Measurements from ENCODE around the gene DUSP16.

Gene DUSP16

DNA sequence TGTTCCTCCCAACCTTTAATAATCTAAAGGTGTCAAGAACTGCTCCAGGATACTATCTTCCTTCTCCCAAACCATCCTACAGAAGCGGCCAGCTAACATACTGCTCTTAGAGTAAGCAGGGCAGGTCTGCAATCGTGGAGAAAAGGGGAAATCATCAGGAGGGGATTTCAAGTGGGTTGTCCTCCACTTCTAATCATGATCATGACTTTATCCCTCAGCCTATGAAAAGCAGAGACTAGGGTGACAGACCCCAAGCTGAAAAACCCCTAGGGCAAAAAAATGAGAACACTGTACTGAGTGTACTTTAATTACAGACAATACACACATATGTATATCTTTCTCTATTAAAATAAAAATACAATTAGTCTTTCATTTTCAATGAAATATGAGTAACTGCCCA lies 13.9 kb downstream of the DUSP16 start:
- Histone ChIP-seq H3K9me3 (ENCODE audit: control insufficient read depth, low read length) (no peaks in the 10 kb centered on the region), H3K36me3 (ENCODE audit: control insufficient read depth, insufficient read depth, low read length) (no peaks in the 10 kb centered on the region), H3K4me1 (ENCODE audit: control insufficient read depth, insufficient read depth, low read length) (no peaks in the 10 kb centered on the region), H3K4me3 (ENCODE audit: insufficient read depth, low read depth, low read length) (no peak overlapping the region), H3K27me3 (ENCODE audit: control insufficient read depth, insufficient read depth, low read length, poor library complexity, severe bottlenecking) (no peaks in the 10 kb centered on the region), H3K27ac (ENCODE audit: insufficient read depth, low read depth, low read length, poor library complexity, severe bottlenecking) (no peak overlapping the region)
- 92 to 96% methylated on average over 2 of the region's 2 CpGs for WGBS, 2 experiments

DNA sequence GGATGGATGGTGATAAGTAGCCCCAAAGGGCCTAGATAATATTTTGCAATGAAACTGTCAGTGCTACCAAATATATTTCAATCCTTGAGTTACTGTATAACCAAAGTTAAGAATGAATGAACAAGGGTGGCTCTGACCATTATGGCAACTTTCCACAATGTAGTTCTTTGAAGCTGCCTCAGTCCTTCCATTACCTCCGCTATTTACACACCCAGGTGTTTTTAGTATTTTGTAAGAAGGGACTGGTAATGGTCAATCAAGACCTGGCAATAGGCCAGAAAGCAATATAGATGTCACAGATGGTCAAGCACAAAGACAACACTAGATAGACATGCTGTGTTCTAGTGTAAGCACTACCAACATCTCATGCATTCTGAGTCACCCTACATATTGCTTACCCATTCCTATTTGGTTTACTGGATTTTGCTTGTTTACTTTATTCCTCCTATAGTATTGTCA lies 16.3 kb downstream of the DUSP16 start:
- no peaks in the 10 kb centered on the region for H3K27me3 ChIP-seq (ENCODE audit: control insufficient read depth, insufficient read depth, low read length, poor library complexity, severe bottlenecking)
- no peak overlapping the region for H3K4me3 ChIP-seq (ENCODE audit: insufficient read depth, low read depth, low read length)
- H3K4me1 ChIP-seq (ENCODE audit: control insufficient read depth, insufficient read depth, low read length), result no peaks in the 10 kb centered on the region
- H3K36me3 ChIP-seq (ENCODE audit: control insufficient read depth, insufficient read depth, low read length), result no peaks in the 10 kb centered on the region
- H3K9me3 ChIP-seq (ENCODE audit: control insufficient read depth, low read length), result no peaks in the 10 kb centered on the region
- 93% methylated on average over 1 of the region's 1 CpG; no CpG with 5 or more reads in 1 of the 2 experiments for WGBS, 2 experiments
- H3K27ac ChIP-seq (ENCODE audit: insufficient read depth, low read depth, low read length, poor library complexity, severe bottlenecking), result no peak overlapping the region

DNA sequence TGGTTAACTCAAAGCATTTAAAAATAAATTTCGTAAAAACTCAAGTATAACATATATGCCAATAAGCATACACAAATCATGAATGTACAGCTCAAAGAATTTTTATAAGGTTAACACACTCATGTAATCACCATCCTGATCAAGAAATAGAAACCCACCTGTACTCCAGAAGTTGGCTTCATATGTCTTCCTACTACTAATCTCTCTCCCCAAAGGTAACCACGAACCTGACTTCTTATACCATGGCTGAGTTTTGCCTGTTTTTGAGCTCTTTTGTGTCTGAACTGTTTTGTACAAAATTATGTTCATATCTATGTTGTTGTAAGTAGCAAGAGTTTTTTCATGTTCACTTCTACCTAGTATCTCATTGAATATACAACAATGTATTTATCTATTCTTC lies 18.7 kb downstream of the DUSP16 start:
- Histone ChIP-seq H3K27me3 (ENCODE audit: control insufficient read depth, insufficient read depth, low read length, poor library complexity, severe bottlenecking) (no peaks in the 10 kb centered on the region), H3K36me3 (ENCODE audit: control insufficient read depth, insufficient read depth, low read length) (no peaks in the 10 kb centered on the region), H3K27ac (ENCODE audit: insufficient read depth, low read depth, low read length, poor library complexity, severe bottlenecking) (no peak overlapping the region), H3K4me1 (ENCODE audit: control insufficient read depth, insufficient read depth, low read length) (no peaks in the 10 kb centered on the region), H3K4me3 (ENCODE audit: insufficient read depth, low read depth, low read length) (no peak overlapping the region), H3K9me3 (ENCODE audit: control insufficient read depth, low read length) (no peaks in the 10 kb centered on the region)
- 92 to 100% methylated on average over 1 to 2 of the region's 2 CpGs for WGBS, 2 experiments

DNA sequence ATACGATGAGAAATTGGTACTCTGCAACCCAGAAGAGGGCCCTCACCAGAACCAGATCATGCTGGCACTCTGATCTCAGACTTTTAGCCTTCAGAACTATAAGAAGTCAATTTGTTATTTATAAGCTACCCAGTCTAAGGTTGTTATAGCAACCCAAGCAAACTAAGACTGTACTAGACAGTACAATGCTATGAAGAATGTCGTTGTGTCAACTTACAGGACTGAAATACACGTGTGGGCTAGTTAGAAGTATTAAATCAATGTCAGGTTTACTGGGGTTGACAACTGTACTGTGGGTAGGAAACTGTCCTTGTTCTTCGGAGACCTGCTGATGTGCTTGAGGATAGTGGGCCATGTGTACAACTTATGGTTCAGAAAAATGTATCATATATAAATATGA lies 19.7 kb downstream of the DUSP16 start:
- Histone ChIP-seq H3K36me3 (ENCODE audit: control insufficient read depth, insufficient read depth, low read length) (no peaks in the 10 kb centered on the region), H3K4me1 (ENCODE audit: control insufficient read depth, insufficient read depth, low read length) (no peaks in the 10 kb centered on the region), H3K27ac (ENCODE audit: insufficient read depth, low read depth, low read length, poor library complexity, severe bottlenecking) (no peak overlapping the region), H3K4me3 (ENCODE audit: insufficient read depth, low read depth, low read length) (no peak overlapping the region), H3K27me3 (ENCODE audit: control insufficient read depth, insufficient read depth, low read length, poor library complexity, severe bottlenecking) (no peaks in the 10 kb centered on the region), H3K9me3 (ENCODE audit: control insufficient read depth, low read length) (no peaks in the 10 kb centered on the region)
- WGBS, 2 experiments, result 91 to 92% methylated on average over 4 of the region's 4 CpGs

DNA sequence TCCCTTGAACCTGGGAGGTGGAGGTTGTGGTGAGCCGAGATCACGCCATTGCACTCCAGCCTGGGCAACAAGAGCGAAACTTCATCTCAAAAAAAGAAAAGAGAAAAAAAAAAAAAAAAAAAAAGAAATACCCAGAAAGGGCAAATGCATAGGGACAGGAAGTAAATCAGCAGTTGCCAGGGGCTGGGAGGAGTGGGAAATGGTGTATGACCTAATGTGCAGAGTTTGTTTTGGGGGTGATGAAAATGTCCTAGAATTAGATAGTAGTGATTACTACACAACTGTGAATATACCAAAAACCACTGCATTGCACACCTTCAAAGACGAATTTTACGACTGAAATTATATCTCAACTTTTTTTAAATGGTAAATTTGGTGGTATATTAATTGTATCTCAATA lies 20.4 kb downstream of the DUSP16 start:
- Histone ChIP-seq H3K4me3 (ENCODE audit: insufficient read depth, low read depth, low read length) (no peak overlapping the region), H3K36me3 (ENCODE audit: control insufficient read depth, insufficient read depth, low read length) (no peaks in the 10 kb centered on the region), H3K27me3 (ENCODE audit: control insufficient read depth, insufficient read depth, low read length, poor library complexity, severe bottlenecking) (no peaks in the 10 kb centered on the region), H3K27ac (ENCODE audit: insufficient read depth, low read depth, low read length, poor library complexity, severe bottlenecking) (no peak overlapping the region), H3K4me1 (ENCODE audit: control insufficient read depth, insufficient read depth, low read length) (no peaks in the 10 kb centered on the region), H3K9me3 (ENCODE audit: control insufficient read depth, low read length) (no peaks in the 10 kb centered on the region)
- 95 to 100% methylated on average over 3 to 4 of the region's 5 CpGs for WGBS, 2 experiments

DNA sequence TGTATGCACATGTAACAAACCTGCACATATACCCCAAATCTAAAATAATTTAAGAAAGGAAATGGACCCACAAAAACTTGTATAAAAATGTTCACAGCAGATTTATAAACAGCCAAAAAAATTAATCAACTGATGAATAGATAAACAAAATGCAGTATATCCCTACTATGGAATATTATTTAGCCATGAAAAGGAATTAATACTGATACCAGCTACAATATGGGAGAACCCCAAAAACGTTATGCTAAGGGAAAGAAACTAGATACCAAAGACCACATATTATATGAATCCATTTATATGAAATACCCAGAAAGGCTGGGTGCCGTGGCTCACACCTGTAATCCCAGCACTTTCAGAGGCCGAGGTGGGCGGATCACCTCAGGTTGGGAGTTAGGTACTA lies 20.9 kb downstream of the DUSP16 start:
- no peak overlapping the region for H3K27ac ChIP-seq (ENCODE audit: insufficient read depth, low read depth, low read length, poor library complexity, severe bottlenecking)
- H3K36me3 ChIP-seq (ENCODE audit: control insufficient read depth, insufficient read depth, low read length), result no peaks in the 10 kb centered on the region
- no peaks in the 10 kb centered on the region for H3K27me3 ChIP-seq (ENCODE audit: control insufficient read depth, insufficient read depth, low read length, poor library complexity, severe bottlenecking)
- no peaks in the 10 kb centered on the region for H3K4me1 ChIP-seq (ENCODE audit: control insufficient read depth, insufficient read depth, low read length)
- H3K4me3 ChIP-seq (ENCODE audit: insufficient read depth, low read depth, low read length), result no peak overlapping the region
- WGBS, 2 experiments, result 95 to 99% methylated on average over 4 of the region's 4 CpGs
- H3K9me3 ChIP-seq (ENCODE audit: control insufficient read depth, low read length), result no peaks in the 10 kb centered on the region

DNA sequence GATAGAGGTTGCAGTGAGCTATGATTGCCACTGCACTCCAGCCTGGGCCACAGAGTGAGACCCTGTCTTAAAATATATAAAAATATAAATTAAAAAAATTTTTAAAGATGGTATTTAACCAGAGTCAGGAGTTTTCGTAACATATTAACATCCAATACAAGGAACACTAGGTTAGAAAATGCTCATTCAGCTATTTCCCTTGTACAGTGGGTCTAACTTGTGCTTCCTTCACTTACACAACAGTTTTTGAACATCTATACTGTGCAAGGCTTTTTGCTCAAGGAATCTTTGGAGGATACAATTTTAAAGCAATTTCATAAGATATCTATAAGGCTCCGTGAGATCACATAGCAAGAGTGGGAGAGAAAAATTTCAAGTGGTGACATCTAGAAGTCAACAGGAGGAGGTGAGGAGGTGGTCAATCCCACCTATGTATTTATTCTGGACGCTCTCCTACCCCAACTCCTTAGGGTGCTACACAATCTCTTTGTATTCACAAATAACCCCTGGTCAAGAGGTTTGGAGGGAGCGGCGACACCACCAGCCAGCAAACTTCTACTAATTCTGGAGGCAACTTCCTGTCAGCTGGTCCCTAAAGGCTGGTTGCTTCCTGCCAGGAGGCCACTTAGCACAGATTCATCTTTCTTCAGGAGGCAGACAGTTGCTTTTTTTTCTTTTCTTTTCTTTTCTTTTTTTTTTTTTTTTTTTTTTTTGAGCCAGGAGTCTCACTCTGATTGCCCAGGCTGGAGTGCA lies 22.2 kb downstream of the DUSP16 start:
- WGBS, 2 experiments, result 84% methylated on average over 4 to 5 of the region's 5 CpGs
- H3K27ac ChIP-seq (ENCODE audit: insufficient read depth, low read depth, low read length, poor library complexity, severe bottlenecking), result no peak overlapping the region

DNA sequence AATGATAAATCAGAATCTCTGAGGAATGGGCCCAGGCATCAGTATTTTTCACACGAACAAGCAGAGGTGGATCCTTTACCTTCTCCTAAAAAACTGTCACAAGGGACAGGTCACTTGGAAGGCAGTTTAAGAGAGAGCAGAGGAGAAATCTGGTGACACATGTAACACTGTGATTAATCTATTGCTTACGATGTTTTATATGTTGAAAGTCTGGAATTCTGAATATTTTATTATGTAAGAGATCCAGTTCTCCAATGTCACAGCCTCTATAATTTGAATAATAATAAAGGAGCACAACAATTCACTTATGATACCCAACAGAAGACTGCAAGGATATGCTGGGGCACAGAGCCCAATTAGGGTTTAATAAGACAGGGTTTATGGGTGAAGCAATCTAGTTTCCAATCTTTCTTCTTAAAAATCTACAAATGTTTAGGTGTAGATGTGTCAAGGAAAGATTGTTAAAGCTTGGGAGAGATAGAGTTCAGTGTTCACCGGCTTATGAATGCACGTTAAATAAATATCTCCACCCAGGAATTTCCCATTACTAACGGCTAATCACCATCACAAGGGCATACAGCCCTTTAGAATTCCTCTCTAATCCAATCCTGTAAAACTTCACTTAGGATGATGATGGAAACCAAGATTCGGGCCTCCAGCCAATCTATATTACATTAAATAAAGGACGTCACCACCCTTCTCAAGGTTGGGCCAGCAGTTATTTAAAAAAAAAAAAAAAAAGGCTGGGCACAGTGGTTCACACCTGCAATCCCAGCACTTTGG lies 23.4 kb downstream of the DUSP16 start:
- no peaks in the 10 kb centered on the region for H3K36me3 ChIP-seq (ENCODE audit: control insufficient read depth, insufficient read depth, low read length)
- no peaks in the 10 kb centered on the region for H3K9me3 ChIP-seq (ENCODE audit: control insufficient read depth, low read length)
- H3K27ac ChIP-seq (ENCODE audit: insufficient read depth, low read depth, low read length, poor library complexity, severe bottlenecking), result no peak overlapping the region
- H3K4me3 ChIP-seq (ENCODE audit: insufficient read depth, low read depth, low read length), result no peak overlapping the region
- H3K27me3 ChIP-seq (ENCODE audit: control insufficient read depth, insufficient read depth, low read length, poor library complexity, severe bottlenecking), result no peaks in the 10 kb centered on the region
- H3K4me1 ChIP-seq (ENCODE audit: control insufficient read depth, insufficient read depth, low read length), result no peaks in the 10 kb centered on the region
- WGBS, 2 experiments, result 93 to 97% methylated on average over 7 of the region's 7 CpGs

More for the DNA sequence above, 22.2 kb downstream of the DUSP16 start:
- Histone ChIP-seq H3K9me3 (ENCODE audit: control insufficient read depth, low read length) (no peaks in the 10 kb centered on the region), H3K4me3 (ENCODE audit: insufficient read depth, low read depth, low read length) (no peak overlapping the region), H3K4me1 (ENCODE audit: control insufficient read depth, insufficient read depth, low read length) (no peaks in the 10 kb centered on the region), H3K27me3 (ENCODE audit: control insufficient read depth, insufficient read depth, low read length, poor library complexity, severe bottlenecking) (no peaks in the 10 kb centered on the region), H3K36me3 (ENCODE audit: control insufficient read depth, insufficient read depth, low read length) (no peaks in the 10 kb centered on the region)

DNA sequence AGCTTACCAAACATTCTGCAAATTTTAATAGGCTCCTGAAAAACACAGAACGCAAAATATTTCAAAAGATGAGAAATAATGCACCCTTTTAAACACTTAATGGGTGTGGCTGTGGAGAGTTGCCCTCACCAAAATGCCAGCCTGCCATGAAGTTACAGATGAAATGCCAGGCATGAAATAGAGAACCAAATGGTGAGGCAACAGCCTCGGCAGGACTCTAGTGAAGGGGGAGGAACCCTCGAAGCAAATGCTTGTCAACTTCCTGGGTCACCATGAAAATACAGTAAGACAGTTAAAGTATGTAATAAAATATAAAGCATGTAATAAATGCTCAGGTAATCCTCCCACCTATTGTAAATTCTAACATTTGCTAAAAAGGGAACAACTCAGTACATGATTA lies 24.1 kb downstream of the DUSP16 start:
- H3K27ac ChIP-seq (ENCODE audit: insufficient read depth, low read depth, low read length, poor library complexity, severe bottlenecking), result no peak overlapping the region
- no peaks in the 10 kb centered on the region for H3K36me3 ChIP-seq (ENCODE audit: control insufficient read depth, insufficient read depth, low read length)
- 86 to 100% methylated on average over 2 to 3 of the region's 3 CpGs for WGBS, 2 experiments
- H3K9me3 ChIP-seq (ENCODE audit: control insufficient read depth, low read length), result no peaks in the 10 kb centered on the region
- H3K4me1 ChIP-seq (ENCODE audit: control insufficient read depth, insufficient read depth, low read length), result no peaks in the 10 kb centered on the region
- no peak overlapping the region for H3K4me3 ChIP-seq (ENCODE audit: insufficient read depth, low read depth, low read length)
- H3K27me3 ChIP-seq (ENCODE audit: control insufficient read depth, insufficient read depth, low read length, poor library complexity, severe bottlenecking), result no peaks in the 10 kb centered on the region

DNA sequence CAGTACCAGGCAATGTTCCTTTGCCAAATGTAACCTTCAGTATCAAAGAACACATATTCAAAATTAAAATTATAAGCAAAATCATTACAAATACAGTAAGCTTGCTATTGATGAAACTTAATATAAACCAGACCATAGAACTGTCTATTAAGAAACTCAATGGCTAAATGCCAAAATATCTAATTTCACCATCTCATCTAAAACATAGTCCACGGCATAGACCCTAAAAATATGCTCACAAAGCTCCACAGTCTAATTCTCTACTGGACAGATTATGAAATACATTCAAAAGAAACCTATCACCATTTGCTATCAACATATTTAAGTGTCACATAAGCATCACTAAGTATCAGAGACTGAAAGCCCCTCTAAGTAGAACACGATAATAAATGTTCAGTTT lies 25.2 kb downstream of the DUSP16 start:
- no peaks in the 10 kb centered on the region for H3K9me3 ChIP-seq (ENCODE audit: control insufficient read depth, low read length)
- WGBS, 2 experiments, result 97 to 98% methylated on average over 2 of the region's 2 CpGs

More for the DNA sequence above, 25.2 kb downstream of the DUSP16 start:
- Histone ChIP-seq H3K36me3 (ENCODE audit: control insufficient read depth, insufficient read depth, low read length) (no peaks in the 10 kb centered on the region), H3K4me1 (ENCODE audit: control insufficient read depth, insufficient read depth, low read length) (no peaks in the 10 kb centered on the region), H3K4me3 (ENCODE audit: insufficient read depth, low read depth, low read length) (no peak overlapping the region), H3K27me3 (ENCODE audit: control insufficient read depth, insufficient read depth, low read length, poor library complexity, severe bottlenecking) (no peaks in the 10 kb centered on the region), H3K27ac (ENCODE audit: insufficient read depth, low read depth, low read length, poor library complexity, severe bottlenecking) (no peak overlapping the region)
